ENCODE data around the gene DOCK2.

GRCh38 chr5:169667896-169668674 is 31.0 kb downstream of the DOCK2 start:
- TF ChIP-seq REST (tag by site-specific recombination; IDR thresholded peaks at IDR 0.05) (no peak), ZNF398 (tag by site-specific recombination; IDR thresholded peaks at IDR 0.05) (no peak), CTCF (tag by site-specific recombination; IDR thresholded peaks at IDR 0.05) (no peak), PRDM1 (tag by site-specific recombination; IDR thresholded peaks at IDR 0.05) (peak; percentile 84), ZNF513 (tag by site-specific recombination; IDR thresholded peaks at IDR 0.05) (no peak), ZNF248 (tag by site-specific recombination; IDR thresholded peaks at IDR 0.05) (no peak), GLIS1 (tag by site-specific recombination; IDR thresholded peaks at IDR 0.05) (no peak), ZNF274 (IDR thresholded peaks at IDR 0.05; ENCODE audit: low read length) (no peak), ZNF274 (tag by site-specific recombination; IDR thresholded peaks at IDR 0.05; ENCODE audit: borderline replicate concordance) (no peak), ZNF18 (tag by site-specific recombination; IDR thresholded peaks at IDR 0.05) (no peak), KLF16 (tag by site-specific recombination; IDR thresholded peaks at IDR 0.05) (no peak)

All from HEK293 (cell line).